ENCODE measurements around the gene CDH8. TPM values are rescaled to one million over a fixed set of nuclear protein-coding genes. Genes with fewer than 3 reads are reported as not detected.

The CDH8 gene
- polyA plus RNA-seq, 2 of the 4 experiments (the other 2 are of a cell fraction) = 0.23 to 0.94 TPM

- no peak for TF ChIP-seq BCL3 (IDR thresholded peaks at IDR 0.05)
Observed at GRCh38 chr16:61659936-61660335, 376.3 kb downstream of the CDH8 start (continued).

GRCh38 chr16:61654962-61655361, 381.3 kb downstream of the CDH8 start:
- no peak for ATAC-seq
- ChIA-PET CTCF (no interaction called here), POLR2A (no interaction called here)
- H3K4me2 ChIP-seq = no peak overlapping the region
- TF ChIP-seq SREBF2 (IDR thresholded peaks at IDR 0.05) (no peak), FOSL2 (IDR thresholded peaks at IDR 0.05) (no peak), FOSL2 (CRISPR knock-in tag; IDR thresholded peaks at IDR 0.05) (no peak)
- TF ChIP-seq, protein P1, sequence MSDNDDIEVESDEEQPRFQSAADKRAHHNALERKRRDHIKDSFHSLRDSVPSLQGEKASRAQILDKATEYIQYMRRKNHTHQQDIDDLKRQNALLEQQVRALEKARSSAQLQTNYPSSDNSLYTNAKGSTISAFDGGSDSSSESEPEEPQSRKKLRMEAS (IDR thresholded peaks at IDR 0.05) = no peak
- H3K4me3 ChIP-seq = no peak overlapping the region
- DNase-seq (ENCODE audit: low read depth in 1 of 2, low spot score in 1 of 2) = no peak
- no peaks in the 10 kb centered on the region for H3K9me3 ChIP-seq
- no peak for FAIRE-seq
- 26% methylated on average over 4 of the region's 4 CpGs for WGBS (ENCODE audit: missing lambda C conversion rate)
- H3K27ac ChIP-seq = no peak overlapping the region
- no peaks in the 10 kb centered on the region for H3K4me1 ChIP-seq

DNA sequence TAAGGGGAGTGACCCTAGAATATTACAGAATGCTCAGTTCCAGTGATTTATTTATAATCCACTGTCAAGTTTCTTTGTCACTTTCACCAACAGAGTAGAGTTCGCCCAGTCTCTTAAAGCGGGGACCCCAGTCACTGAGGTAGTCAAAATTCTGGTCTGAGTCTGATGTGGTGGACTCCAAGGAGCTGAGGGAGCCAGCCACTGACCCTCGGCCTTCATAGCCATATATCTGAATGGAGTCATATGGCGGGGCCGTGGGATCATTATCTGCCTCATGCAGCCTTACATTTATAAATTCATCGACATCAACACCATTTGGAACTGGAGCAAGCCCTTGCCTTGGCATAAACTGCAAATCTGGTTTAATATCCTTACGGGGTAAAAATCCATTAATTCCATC, 382.7 kb downstream of the CDH8 start:
- POLR2A ChIA-PET = no interaction called here
- no peaks in the 10 kb centered on the region for H3K4me1 ChIP-seq
- no peaks in the 10 kb centered on the region for H3K9me3 ChIP-seq
- no peak overlapping the region for H3K4me2 ChIP-seq
- no peak for ATAC-seq
- DNase-seq (ENCODE audit: low read depth in 1 of 2, low spot score in 1 of 2) = no peak
- no peak overlapping the region for H3K27ac ChIP-seq
- H3K4me3 ChIP-seq = no peak overlapping the region
- CTCF ChIA-PET = no interaction called here
- WGBS (ENCODE audit: missing lambda C conversion rate) = 13% methylated on average over 4 of the region's 7 CpGs
- TF ChIP-seq NFE2L2 (conservative IDR thresholded peaks at IDR 0.05; ENCODE audit: low read length) (no peak), EP300 (IDR thresholded peaks at IDR 0.05) (no peak), POLR2AphosphoS2 (conservative IDR thresholded peaks at IDR 0.05; ENCODE audit: low read length) (no peak), ELK1 (IDR thresholded peaks at IDR 0.05; ENCODE audit: low read depth, low read length) (no peak), NPAS2 (CRISPR knock-in tag; IDR thresholded peaks at IDR 0.05; ENCODE audit: borderline replicate concordance) (no peak), ZC3H11A (IDR thresholded peaks at IDR 0.05) (no peak), HOXA7 (CRISPR knock-in tag; IDR thresholded peaks at IDR 0.05) (no peak), BHLHE40 (IDR thresholded peaks at IDR 0.05; ENCODE audit: low read depth, low read length) (no peak), PBX3 (IDR thresholded peaks at IDR 0.05) (no peak), FOSL2 (IDR thresholded peaks at IDR 0.05) (no peak), FOSL2 (CRISPR knock-in tag; IDR thresholded peaks at IDR 0.05) (no peak), JUN (IDR thresholded peaks at IDR 0.05) (no peak), FOXS1 (CRISPR knock-in tag; IDR thresholded peaks at IDR 0.05) (no peak)
- TF ChIP-seq, protein P2, sequence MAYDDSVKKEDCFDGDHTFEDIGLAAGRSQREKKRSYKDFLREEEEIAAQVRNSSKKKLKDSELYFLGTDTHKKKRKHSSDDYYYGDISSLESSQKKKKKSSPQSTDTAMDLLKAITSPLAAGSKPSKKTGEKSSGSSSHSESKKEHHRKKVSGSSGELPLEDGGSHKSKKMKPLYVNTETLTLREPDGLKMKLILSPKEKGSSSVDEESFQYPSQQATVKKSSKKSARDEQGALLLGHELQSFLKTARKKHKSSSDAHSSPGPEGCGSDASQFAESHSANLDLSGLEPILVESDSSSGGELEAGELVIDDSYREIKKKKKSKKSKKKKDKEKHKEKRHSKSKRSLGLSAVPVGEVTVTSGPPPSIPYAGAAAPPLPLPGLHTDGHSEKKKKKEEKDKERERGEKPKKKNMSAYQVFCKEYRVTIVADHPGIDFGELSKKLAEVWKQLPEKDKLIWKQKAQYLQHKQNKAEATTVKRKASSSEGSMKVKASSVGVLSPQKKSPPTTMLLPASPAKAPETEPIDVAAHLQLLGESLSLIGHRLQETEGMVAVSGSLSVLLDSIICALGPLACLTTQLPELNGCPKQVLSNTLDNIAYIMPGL (CRISPR knock-in tag; IDR thresholded peaks at IDR 0.05; ENCODE audit: borderline replicate concordance) = no peak
- TF ChIP-seq, protein P3, sequence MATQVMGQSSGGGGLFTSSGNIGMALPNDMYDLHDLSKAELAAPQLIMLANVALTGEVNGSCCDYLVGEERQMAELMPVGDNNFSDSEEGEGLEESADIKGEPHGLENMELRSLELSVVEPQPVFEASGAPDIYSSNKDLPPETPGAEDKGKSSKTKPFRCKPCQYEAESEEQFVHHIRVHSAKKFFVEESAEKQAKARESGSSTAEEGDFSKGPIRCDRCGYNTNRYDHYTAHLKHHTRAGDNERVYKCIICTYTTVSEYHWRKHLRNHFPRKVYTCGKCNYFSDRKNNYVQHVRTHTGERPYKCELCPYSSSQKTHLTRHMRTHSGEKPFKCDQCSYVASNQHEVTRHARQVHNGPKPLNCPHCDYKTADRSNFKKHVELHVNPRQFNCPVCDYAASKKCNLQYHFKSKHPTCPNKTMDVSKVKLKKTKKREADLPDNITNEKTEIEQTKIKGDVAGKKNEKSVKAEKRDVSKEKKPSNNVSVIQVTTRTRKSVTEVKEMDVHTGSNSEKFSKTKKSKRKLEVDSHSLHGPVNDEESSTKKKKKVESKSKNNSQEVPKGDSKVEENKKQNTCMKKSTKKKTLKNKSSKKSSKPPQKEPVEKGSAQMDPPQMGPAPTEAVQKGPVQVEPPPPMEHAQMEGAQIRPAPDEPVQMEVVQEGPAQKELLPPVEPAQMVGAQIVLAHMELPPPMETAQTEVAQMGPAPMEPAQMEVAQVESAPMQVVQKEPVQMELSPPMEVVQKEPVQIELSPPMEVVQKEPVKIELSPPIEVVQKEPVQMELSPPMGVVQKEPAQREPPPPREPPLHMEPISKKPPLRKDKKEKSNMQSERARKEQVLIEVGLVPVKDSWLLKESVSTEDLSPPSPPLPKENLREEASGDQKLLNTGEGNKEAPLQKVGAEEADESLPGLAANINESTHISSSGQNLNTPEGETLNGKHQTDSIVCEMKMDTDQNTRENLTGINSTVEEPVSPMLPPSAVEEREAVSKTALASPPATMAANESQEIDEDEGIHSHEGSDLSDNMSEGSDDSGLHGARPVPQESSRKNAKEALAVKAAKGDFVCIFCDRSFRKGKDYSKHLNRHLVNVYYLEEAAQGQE (IDR thresholded peaks at IDR 0.05) = no peak
- no peak for FAIRE-seq
